SK-N-SH (cell line): ENCODE results near the gene RAB15. TPM values are rescaled to one million over a fixed set of nuclear protein-coding genes. Genes with fewer than 3 reads are reported as not detected.

Source experiments
- CTCF ChIA-PET: fragments of 300-600, 350-600 bp; formaldehyde crosslinking; extraction: SDS; loops from one replicate; lab custom pipeline; 2021; lab: Yijun Ruan, JAX
- POLR2A ChIA-PET: fragments of 350-600 bp; sonication (Branson Sonifier 250); formaldehyde crosslinking; extraction: SDS; loops from one replicate; lab custom pipeline; 2020; ENCODE audit warnings: antibody characterized with exemption, inconsistent platforms; lab: Yijun Ruan, JAX
- DNase-seq: peaks from one replicate; pipeline ENCODE4 v3.0.0; 2012
- H2AFZ ChIP-seq: fragments of 200-600 bp; sonication (generic); 2 replicates; pipeline ENCODE4 v1.8.1; 2016; ENCODE audit warnings: antibody characterized with exemption, mild to moderate bottlenecking, low read depth
- H3F3A ChIP-seq: fragments of 200-600 bp; sonication (generic); replicated peaks from 2 replicates; pipeline ENCODE3; 2016; ENCODE audit warnings: antibody characterized with exemption, mild to moderate bottlenecking; ENCODE audit not compliant: insufficient read depth
- H3K27ac ChIP-seq, 2 experiments: fragments of 200-500 bp in 1 of 2; fragments of 200-600 bp in 1 of 2; sonication (Bioruptor generic) in 1 of 2; sonication (generic), shearing (Covaris generic) in 1 of 2; 2 replicates each; pipeline versions ENCODE4 v1.5.1 to v1.6.1; 2014 to 2016; ENCODE audit warnings: low read depth in 2 of 2, inconsistent platforms in 1 of 2, low read length in 1 of 2, mild to moderate bottlenecking in 1 of 2, mixed read lengths in 1 of 2
- H3K27me3 ChIP-seq: fragments of 200-600 bp; sonication (generic), shearing (Covaris generic); 2 replicates; pipeline ENCODE4 v1.6.1; 2016; ENCODE audit warnings: mixed run types; ENCODE audit not compliant: insufficient read depth
- H3K36me3 ChIP-seq, 2 experiments: fragments of 200-500 bp in 1 of 2; fragments of 200-600 bp in 1 of 2; sonication (Bioruptor generic) in 1 of 2; sonication (generic) in 1 of 2; replicated peaks in 1 of 2; 2 replicates each; pipeline versions ENCODE3 to v1.5.1; 2014 to 2016; ENCODE audit warnings: low read length in 1 of 2, mild to moderate bottlenecking in 1 of 2; ENCODE audit not compliant: insufficient read depth in 2 of 2, control insufficient read depth in 1 of 2
- H3K4me1 ChIP-seq, 2 experiments: fragments of 200-500 bp in 1 of 2; fragments of 200-600 bp in 1 of 2; sonication (Bioruptor generic) in 1 of 2; sonication (generic), shearing (Covaris generic) in 1 of 2; 2 replicates each; pipeline versions ENCODE4 v1.5.1 to v1.6.1; 2014 to 2016; ENCODE audit warnings: low read depth in 1 of 2, low read length in 1 of 2, mixed run types in 1 of 2; ENCODE audit not compliant: insufficient read depth in 2 of 2, control insufficient read depth in 1 of 2
- H3K4me2 ChIP-seq: fragments of 200-600 bp; sonication (generic), shearing (Covaris generic); 2 replicates; pipeline ENCODE4 v1.6.1; 2017; ENCODE audit warnings: mixed run types
- H3K4me3 ChIP-seq, 2 experiments: fragments of 200-500 bp in 1 of 2; fragments of 200-600 bp in 1 of 2; sonication (Bioruptor generic) in 1 of 2; sonication (generic), shearing (Covaris generic) in 1 of 2; 2 replicates each; pipeline versions ENCODE4 v1.5.1 to v1.8.1; 2014 to 2016; ENCODE audit warnings: low read depth in 2 of 2, inconsistent platforms in 1 of 2, low read length in 1 of 2, mild to moderate bottlenecking in 1 of 2, mixed read lengths in 1 of 2, moderate library complexity in 1 of 2
- H3K79me2 ChIP-seq: fragments of 200-600 bp; sonication (generic); 2 replicates; pipeline ENCODE4 v1.8.1; 2017; ENCODE audit warnings: mild to moderate bottlenecking; ENCODE audit not compliant: insufficient read depth
- H3K9ac ChIP-seq: fragments of 200-600 bp; sonication (generic); 2 replicates; pipeline ENCODE4 v1.6.1; 2017; ENCODE audit warnings: mixed run types
- H3K9me2 ChIP-seq: fragments of 200-600 bp; sonication (generic); 2 replicates; pipeline ENCODE4 v1.6.1; 2017; ENCODE audit warnings: mixed run types
- H3K9me3 ChIP-seq: fragments of 200-600 bp; sonication (generic); 2 replicates; pipeline ENCODE4 v1.6.1; 2017; ENCODE audit warnings: mixed run types, mild to moderate bottlenecking, moderate library complexity
- H4K20me1 ChIP-seq: fragments of 200-600 bp; sonication (generic); 2 replicates; pipeline ENCODE4 v1.6.1; 2017; ENCODE audit warnings: mild to moderate bottlenecking, mixed run types; ENCODE audit not compliant: insufficient read depth
- ELF1 ChIP-seq: IDR thresholded peaks from 2 replicates; pipeline ENCODE4 v1.4.0; 2012
- FOXJ3 ChIP-seq: sonication (generic); formaldehyde crosslinking; IDR thresholded peaks from 2 replicates; pipeline ENCODE4 v1.5.1; 2020; ENCODE audit warnings: mild to moderate bottlenecking, missing genetic modification reagents
- FOXM1 ChIP-seq: IDR thresholded peaks from 2 replicates; pipeline ENCODE4 v1.4.0; 2012; ENCODE audit warnings: low read depth, mild to moderate bottlenecking
- GABPA ChIP-seq: IDR thresholded peaks from 2 replicates; pipeline ENCODE4 v1.4.0; 2012; ENCODE audit warnings: low read depth, mild to moderate bottlenecking
- JUND ChIP-seq: IDR thresholded peaks from 2 replicates; pipeline ENCODE4 v1.4.0; 2012
- MXI1 ChIP-seq: IDR thresholded peaks from 2 replicates; pipeline ENCODE4 v1.6.1; 2012; ENCODE audit warnings: mild to moderate bottlenecking, low read depth, low read length, improper control_type of control experiment
- NFIC ChIP-seq: IDR thresholded peaks from 2 replicates; pipeline ENCODE4 v1.4.0; 2012; ENCODE audit warnings: borderline replicate concordance
- NRF1 ChIP-seq: IDR thresholded peaks from 2 replicates; pipeline ENCODE4 v1.6.1; 2012; ENCODE audit warnings: low read depth, mild to moderate bottlenecking, low read length
- POLR2AphosphoS5 ChIP-seq: IDR thresholded peaks from 2 replicates; pipeline ENCODE4 v1.6.1; 2012; ENCODE audit warnings: low read depth, low read length
- RCOR1 ChIP-seq: fragments of 150-350 bp; IDR thresholded peaks from 2 replicates; pipeline ENCODE4 v1.6.1; 2017; ENCODE audit warnings: antibody characterized with exemption, low read length
- TCF12 ChIP-seq: IDR thresholded peaks from 2 replicates; pipeline ENCODE4 v1.4.0; 2012
- TEAD4 ChIP-seq: IDR thresholded peaks from 2 replicates; pipeline ENCODE4 v1.4.0; 2012; ENCODE audit warnings: mild to moderate bottlenecking, borderline replicate concordance; ENCODE audit not compliant: insufficient read depth
- YY1 ChIP-seq: IDR thresholded peaks from 2 replicates; pipeline ENCODE4 v1.4.0; 2012; ENCODE audit warnings: low read depth, mild to moderate bottlenecking
- ZBTB33 ChIP-seq: IDR thresholded peaks from 2 replicates; pipeline ENCODE4 v1.4.0; 2012; ENCODE audit warnings: low read depth, borderline replicate concordance
- WGBS: methylation state at CpG from one replicate; pipeline ENCODE4 v1.1.6; 2017; ENCODE audit warnings: low lambda C conversion rate; 5-methylcytosine and 5-hydroxymethylcytosine counted together
- polyA plus RNA-seq, 3 experiments: library from polyadenylated mRNA; depleted of rRNA; stranded (reverse); fragments of >200 nt; gene quantifications; 2 replicates each; pipeline ENCODE4 v1.2.3, GENCODE V29; 2012
- TF ChIP-seq, protein P1 (sequence below): fragments of 150-350 bp; IDR thresholded peaks from 2 replicates; pipeline ENCODE4 v1.6.1; 2017; ENCODE audit warnings: antibody characterized with exemption, low read length, low read depth, borderline replicate concordance
- TF ChIP-seq, protein P2 (sequence below): fragments of 150-350 bp; IDR thresholded peaks from 2 replicates; pipeline ENCODE4 v1.6.1; 2016; ENCODE audit warnings: mild to moderate bottlenecking, low read depth, low read length
- TF ChIP-seq, protein P3 (sequence below): IDR thresholded peaks from 2 replicates; pipeline ENCODE4 v1.4.0; 2012; ENCODE audit warnings: low read depth, borderline replicate concordance
- TF ChIP-seq, protein P4 (sequence below): fragments of 200-600 bp; sonication (generic); IDR thresholded peaks from 2 replicates; pipeline ENCODE4 v1.6.1; 2017; ENCODE audit warnings: antibody characterized with exemption, mild to moderate bottlenecking, moderate library complexity

RAB15 gene
- polyA plus RNA-seq, 1 of the 3 experiments (the other 2 are of a cell fraction) = 14.2 TPM

DNA sequence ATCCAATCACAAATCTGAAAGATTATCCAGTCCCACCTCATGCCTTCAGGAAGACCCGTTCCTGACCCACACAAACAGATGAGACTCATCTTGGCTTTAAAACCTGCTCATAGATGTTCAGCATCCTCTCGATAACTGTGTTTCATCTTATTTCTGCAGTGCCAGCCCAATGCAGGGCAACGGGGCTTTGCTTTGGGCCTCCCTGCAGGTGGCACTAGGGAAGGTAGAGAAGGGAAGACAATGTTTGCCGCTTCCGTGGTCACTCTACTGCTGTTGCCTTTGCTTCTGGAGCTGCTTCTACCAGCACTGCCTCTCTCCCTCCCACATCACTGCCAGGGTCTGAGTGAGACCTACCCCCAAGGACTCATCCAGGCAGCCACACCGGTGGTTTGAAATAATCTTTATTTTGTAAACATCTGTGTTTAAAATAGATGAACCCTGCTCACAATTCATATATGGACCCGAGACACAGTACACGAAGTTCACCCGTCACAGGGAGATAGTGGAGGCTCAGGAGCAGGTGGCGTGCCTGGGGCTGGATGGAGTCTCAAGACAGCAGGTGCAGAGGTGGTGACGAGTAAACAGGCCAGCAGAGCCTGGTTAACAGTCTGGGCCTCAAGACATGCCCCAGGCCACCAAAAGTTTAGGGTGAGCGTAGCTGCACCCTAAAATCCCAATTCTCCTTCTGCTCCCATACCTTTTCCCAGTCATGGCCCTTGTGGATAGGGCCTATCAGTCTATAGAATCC lies 26.5 kb downstream of the RAB15 start:
- Histone ChIP-seq H3K4me1 (no peaks in the 10 kb centered on the region), H2AFZ (no peak overlapping the region), H3K79me2 (no peaks in the 10 kb centered on the region)

More for the DNA sequence above, 26.5 kb downstream of the RAB15 start:
- no peak overlapping the region for H3K27ac ChIP-seq
- peaks cover 0 to 28% of the 10 kb centered on the region in 2 experiments for H3K36me3 ChIP-seq
- no peaks in the 10 kb centered on the region for H3K9me3 ChIP-seq
- ChIA-PET POLR2A (no interaction called here), CTCF (interaction anchor here (1.1 kb wide), 1 partner anchor 15 kb away, joined by 4 read pairs; no protein-coding TSS in a partner anchor)
- no peaks in the 10 kb centered on the region for H4K20me1 ChIP-seq
- no peak for DNase-seq
- H3F3A ChIP-seq = no peaks in the 10 kb centered on the region
- 91% methylated on average over 11 of the region's 12 CpGs for WGBS
- H3K27me3 ChIP-seq = no peaks in the 10 kb centered on the region
- no peak overlapping the region for H3K9ac ChIP-seq
- no peak overlapping the region for H3K4me2 ChIP-seq
- no peak for TF ChIP-seq RCOR1
- TF ChIP-seq JUND = no peak
- no peak for TF ChIP-seq NRF1
- no peak for TF ChIP-seq GABPA
- TF ChIP-seq TEAD4 = no peak
- no peak for TF ChIP-seq MXI1
- TF ChIP-seq YY1 = no peak
- no peak for TF ChIP-seq POLR2AphosphoS5
- TF ChIP-seq NFIC = no peak
- TF ChIP-seq, protein P1, sequence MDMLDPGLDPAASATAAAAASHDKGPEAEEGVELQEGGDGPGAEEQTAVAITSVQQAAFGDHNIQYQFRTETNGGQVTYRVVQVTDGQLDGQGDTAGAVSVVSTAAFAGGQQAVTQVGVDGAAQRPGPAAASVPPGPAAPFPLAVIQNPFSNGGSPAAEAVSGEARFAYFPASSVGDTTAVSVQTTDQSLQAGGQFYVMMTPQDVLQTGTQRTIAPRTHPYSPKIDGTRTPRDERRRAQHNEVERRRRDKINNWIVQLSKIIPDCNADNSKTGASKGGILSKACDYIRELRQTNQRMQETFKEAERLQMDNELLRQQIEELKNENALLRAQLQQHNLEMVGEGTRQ = no peak
- TF ChIP-seq, protein P2, sequence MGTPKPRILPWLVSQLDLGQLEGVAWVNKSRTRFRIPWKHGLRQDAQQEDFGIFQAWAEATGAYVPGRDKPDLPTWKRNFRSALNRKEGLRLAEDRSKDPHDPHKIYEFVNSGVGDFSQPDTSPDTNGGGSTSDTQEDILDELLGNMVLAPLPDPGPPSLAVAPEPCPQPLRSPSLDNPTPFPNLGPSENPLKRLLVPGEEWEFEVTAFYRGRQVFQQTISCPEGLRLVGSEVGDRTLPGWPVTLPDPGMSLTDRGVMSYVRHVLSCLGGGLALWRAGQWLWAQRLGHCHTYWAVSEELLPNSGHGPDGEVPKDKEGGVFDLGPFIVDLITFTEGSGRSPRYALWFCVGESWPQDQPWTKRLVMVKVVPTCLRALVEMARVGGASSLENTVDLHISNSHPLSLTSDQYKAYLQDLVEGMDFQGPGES = no peak
- TF ChIP-seq ELF1 = no peak
- TF ChIP-seq TCF12 = no peak
- TF ChIP-seq, protein P3, sequence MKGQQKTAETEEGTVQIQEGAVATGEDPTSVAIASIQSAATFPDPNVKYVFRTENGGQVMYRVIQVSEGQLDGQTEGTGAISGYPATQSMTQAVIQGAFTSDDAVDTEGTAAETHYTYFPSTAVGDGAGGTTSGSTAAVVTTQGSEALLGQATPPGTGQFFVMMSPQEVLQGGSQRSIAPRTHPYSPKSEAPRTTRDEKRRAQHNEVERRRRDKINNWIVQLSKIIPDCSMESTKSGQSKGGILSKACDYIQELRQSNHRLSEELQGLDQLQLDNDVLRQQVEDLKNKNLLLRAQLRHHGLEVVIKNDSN = no peak
- TF ChIP-seq FOXM1 = no peak
- TF ChIP-seq FOXJ3 (CRISPR knock-in tag) = no peak
- no peak for TF ChIP-seq ZBTB33
- TF ChIP-seq, protein P4, sequence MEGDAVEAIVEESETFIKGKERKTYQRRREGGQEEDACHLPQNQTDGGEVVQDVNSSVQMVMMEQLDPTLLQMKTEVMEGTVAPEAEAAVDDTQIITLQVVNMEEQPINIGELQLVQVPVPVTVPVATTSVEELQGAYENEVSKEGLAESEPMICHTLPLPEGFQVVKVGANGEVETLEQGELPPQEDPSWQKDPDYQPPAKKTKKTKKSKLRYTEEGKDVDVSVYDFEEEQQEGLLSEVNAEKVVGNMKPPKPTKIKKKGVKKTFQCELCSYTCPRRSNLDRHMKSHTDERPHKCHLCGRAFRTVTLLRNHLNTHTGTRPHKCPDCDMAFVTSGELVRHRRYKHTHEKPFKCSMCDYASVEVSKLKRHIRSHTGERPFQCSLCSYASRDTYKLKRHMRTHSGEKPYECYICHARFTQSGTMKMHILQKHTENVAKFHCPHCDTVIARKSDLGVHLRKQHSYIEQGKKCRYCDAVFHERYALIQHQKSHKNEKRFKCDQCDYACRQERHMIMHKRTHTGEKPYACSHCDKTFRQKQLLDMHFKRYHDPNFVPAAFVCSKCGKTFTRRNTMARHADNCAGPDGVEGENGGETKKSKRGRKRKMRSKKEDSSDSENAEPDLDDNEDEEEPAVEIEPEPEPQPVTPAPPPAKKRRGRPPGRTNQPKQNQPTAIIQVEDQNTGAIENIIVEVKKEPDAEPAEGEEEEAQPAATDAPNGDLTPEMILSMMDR = no peak
- H3K4me3 ChIP-seq = no peak overlapping the region
- no peaks in the 10 kb centered on the region for H3K9me2 ChIP-seq
